ENCODE data around the gene PRR23A.
"Not testable (repeated sequence)": the region's sequence is repeated elsewhere in the genome, so short reads cannot be mapped to it uniquely, and the experiment has no call there.

The PRR23A gene

DNA sequence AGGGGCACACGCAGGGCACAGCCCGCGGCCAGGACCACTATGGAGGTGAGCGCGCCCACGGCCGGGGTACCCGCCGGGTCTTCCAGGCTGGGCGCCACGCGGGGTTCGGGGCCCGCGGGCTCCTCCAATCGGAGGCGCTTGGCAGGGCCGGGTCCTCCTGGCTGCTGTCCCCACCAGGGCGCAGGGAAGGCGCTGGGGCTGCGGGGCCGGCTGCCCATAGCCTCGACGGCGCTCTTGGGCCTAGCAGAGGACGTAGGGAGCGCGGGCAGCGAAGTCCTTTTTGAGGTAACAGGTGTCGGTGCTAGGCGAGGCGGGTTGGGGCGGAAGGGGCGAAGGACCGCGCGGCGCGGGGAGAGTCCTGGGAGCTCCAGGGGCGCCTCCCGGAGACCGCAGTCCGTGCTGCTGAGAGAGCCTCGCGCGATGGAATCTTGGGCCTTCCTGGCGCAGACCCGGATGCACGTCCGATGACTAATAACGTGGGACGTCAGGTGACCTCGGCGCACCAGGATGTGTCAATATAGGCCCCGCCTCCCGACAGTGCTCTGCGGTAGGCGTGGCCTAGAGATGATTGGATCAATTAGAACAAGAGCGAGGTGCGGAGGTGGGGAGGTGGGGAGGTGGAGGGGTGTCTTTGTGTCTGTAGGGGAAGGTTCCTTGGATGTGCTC is at the start of gene PRR23A:
Gene PRR23A, minus strand, starts transcription at position 218 of the 666 bp plus-strand sequence. Its CDS starts 0 bp downstream, at position 218.
- no peak for DNase-seq
- in situ Hi-C loops (cut with HindIII; ENCODE audit: low pct_ligation_motif_present, low pct_unique_long_range_greater_than_20kb, low sequenced_read_pairs) = no loop called here

DNA sequence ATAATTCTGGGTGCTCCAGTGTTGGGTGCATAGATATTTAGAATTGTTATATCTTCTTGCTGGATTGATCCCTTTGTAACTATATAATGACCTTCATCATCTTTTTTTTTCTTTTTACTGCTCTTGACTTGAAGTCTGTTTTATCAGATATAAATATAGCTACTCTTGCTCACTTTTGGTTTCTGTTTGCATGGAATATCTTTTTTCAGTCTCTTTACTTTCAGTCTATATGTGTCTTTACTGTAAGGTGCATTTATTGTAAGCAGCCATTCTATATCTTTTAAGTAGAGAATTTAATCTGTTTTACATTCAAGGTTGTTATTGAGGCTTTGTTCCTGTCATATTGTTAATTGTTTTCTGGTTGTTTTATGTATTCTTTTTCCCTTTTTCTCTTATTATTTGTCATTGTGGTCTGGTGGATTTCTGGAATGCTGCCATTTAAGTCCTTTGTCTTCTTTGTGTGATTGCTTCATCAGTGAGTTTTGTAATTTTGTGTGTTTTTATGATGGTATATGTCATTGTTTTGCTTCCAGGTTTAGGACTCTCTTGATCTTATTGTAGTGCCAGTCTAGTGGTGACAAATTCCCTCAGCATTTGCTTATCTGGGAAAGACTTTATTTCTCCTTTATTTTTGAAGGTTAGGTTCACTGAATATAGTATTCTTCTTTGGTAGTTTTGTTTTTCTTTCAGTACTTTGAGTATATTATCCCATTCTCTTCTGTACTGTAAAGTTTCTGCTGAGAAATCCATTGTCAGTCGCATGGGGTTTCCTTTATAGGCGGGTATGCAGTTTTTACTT is 46.9 kb upstream of the PRR23A start:
- in situ Hi-C loops (cut with HindIII; ENCODE audit: low pct_ligation_motif_present, low pct_unique_long_range_greater_than_20kb, low sequenced_read_pairs) = no loop called here
- no peak for DNase-seq

DNA sequence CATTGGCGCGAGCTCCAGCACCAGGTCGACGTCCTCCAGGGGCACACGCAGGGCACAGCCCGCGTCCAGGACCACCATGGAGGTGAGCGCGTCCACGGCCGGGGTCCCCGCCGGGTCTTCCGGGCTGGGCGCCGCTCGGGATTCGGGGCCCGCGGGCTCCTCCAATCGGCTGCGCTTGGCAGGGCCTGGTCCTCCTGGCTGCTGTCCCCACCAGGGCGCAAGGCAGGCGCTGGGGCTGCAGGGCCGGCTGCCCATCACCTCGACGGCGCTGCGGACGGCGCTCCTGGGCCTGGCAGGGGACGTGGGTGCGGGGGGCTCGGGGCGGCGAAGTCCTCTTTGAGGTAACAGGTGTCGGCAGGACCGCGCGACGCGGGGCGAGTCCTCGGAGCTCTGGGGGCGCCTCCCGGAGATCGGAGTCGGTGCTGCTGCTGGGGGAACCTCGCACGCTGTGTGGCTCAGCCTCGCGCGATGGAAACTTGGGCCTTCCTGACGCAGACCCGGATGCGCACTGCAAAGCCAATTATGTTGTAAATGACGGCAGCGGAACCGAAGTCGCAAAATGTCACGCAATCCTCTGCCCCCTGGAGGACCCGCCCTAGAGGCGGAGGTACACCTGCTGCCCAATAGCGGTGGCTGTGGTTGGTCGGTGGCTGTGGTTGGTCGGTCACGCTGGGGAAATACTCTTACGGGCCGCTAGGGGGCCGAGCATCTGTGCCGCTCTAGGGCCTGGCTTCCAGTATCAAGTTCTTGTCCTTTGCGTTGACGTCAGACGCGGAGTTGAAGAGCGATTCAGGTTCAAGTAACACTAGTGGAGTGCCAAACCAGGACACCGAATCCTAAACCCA is 38.5 kb upstream of the PRR23A start, which contains the start of gene PRR23C:
Gene PRR23C, minus strand, starts transcription at position 527 of the 845 bp plus-strand sequence. Its CDS starts 272 bp downstream, at position 255.
- no peak for DNase-seq
- in situ Hi-C loops (cut with HindIII; ENCODE audit: low pct_ligation_motif_present, low pct_unique_long_range_greater_than_20kb, low sequenced_read_pairs) = no loop called here

DNA sequence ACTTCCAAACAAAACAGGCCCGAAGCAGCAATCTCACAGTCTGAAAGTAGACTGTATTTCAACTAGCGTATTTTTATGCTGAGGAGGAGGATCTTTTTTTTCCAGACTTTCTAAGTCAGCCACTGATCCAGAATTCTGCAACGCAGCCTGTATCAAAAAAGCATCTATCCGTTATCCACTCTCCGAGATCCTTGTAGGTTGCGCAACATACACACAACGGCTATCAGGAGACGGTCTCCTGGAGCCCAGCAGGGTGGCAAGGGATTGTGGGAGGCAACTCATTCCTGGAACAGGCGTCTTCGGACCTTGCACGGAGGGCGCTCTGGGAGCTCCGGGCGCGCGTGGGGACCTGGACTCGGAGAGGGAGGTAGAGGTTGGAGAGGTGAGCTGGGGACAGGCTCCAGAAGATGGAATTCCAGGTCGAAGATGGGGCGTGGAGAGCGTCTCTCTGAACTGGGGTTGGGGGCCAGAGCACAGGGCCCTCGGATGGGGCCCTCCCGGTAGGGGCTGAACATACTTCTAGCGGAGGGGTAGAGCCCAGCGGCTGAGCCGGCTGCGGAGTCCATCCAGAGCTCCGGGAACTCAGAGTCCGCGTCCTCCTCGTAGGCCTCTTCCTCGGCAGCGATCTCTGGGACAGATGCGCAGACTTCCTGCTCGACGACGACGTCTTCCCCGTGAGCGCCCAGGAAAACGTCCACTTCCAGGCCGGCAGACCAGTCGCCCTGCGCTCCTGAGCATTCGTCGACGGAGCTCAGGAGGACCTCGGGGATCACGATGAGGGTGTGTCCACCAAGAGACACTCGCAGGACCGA is 37.7 kb upstream of the PRR23A start:
- no peak for DNase-seq
- in situ Hi-C loops (cut with HindIII; ENCODE audit: low pct_ligation_motif_present, low pct_unique_long_range_greater_than_20kb, low sequenced_read_pairs) = no loop called here

GRCh38 chr3:139037478-139037877 is 31.4 kb upstream of the PRR23A start:
- in situ Hi-C loops (cut with HindIII; ENCODE audit: low pct_ligation_motif_present, low pct_unique_long_range_greater_than_20kb, low sequenced_read_pairs) = no loop called here
- DNase-seq = no peak

DNA sequence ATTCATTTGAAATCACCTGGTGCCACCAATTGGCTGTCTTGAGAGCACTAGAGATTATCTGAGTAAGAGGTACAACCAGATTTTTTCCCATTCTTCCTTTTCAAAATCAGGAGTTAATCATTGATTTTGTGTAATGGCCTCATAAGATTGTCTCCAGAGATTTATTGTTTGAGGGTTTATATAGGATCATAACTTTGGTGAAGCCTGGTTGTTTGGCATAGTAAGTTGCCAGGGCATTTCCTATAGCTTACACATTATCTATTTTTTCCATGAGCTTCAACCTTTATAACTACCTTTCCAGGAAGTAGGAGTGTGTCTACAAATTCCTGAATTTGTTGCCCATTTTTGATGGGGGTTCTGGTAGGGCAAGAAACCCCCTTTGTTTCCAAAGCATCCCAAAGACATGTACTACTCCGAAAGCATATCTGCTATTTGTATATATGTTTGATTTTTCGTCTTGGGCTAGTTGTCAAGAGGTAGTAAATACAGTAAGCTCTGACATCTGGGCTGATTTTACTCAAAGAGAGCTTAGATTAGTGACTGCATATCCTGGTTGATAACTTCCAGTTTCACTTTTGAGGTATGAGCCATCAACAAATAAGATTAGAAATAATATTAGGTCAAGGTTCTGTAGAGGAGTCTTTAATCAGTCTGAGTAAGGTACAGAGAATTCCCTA is 26.4 kb upstream of the PRR23A start:
- no peak for DNase-seq
- in situ Hi-C loops (cut with HindIII; ENCODE audit: low pct_ligation_motif_present, low pct_unique_long_range_greater_than_20kb, low sequenced_read_pairs) = no loop called here

GRCh38 chr3:139030576-139030975 is 24.5 kb upstream of the PRR23A start:
- not testable (repeated sequence) for DNase-seq

GRCh38 chr3:139024968-139025367 is 18.9 kb upstream of the PRR23A start:
- no peak for DNase-seq
- in situ Hi-C loops (cut with HindIII; ENCODE audit: low pct_ligation_motif_present, low pct_unique_long_range_greater_than_20kb, low sequenced_read_pairs) = no loop called here

More at GRCh38 chr3:139030576-139030975, 24.5 kb upstream of the PRR23A start:
- in situ Hi-C loops (cut with HindIII; ENCODE audit: low pct_ligation_motif_present, low pct_unique_long_range_greater_than_20kb, low sequenced_read_pairs) = not testable (repeated sequence)

DNA sequence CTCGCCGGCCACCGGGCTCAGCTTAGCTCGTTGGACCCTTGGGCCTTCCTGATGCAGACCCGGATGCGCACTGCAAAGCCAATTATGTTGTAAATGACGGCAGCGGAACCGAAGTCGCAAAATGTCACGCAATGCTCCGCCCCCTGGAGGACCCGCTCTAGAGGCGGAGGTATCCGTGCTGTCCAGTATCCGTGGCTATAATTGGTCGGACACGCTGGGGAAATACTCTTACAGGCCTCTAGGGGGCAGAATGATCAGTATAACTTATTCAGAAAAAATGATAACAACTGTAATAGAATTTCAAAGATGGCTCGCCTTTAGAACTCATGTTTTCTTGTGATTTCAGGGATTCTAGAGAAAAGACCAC is 14.8 kb upstream of the PRR23A start, which contains the start of gene PRR23B:
Gene PRR23B, minus strand, starts transcription at position 59 of the 367 bp plus-strand sequence. CDS start 265 bp downstream, outside the sequence.
- in situ Hi-C loops (cut with HindIII; ENCODE audit: low pct_ligation_motif_present, low pct_unique_long_range_greater_than_20kb, low sequenced_read_pairs) = no loop called here
- DNase-seq = peak; percentile 3

DNA sequence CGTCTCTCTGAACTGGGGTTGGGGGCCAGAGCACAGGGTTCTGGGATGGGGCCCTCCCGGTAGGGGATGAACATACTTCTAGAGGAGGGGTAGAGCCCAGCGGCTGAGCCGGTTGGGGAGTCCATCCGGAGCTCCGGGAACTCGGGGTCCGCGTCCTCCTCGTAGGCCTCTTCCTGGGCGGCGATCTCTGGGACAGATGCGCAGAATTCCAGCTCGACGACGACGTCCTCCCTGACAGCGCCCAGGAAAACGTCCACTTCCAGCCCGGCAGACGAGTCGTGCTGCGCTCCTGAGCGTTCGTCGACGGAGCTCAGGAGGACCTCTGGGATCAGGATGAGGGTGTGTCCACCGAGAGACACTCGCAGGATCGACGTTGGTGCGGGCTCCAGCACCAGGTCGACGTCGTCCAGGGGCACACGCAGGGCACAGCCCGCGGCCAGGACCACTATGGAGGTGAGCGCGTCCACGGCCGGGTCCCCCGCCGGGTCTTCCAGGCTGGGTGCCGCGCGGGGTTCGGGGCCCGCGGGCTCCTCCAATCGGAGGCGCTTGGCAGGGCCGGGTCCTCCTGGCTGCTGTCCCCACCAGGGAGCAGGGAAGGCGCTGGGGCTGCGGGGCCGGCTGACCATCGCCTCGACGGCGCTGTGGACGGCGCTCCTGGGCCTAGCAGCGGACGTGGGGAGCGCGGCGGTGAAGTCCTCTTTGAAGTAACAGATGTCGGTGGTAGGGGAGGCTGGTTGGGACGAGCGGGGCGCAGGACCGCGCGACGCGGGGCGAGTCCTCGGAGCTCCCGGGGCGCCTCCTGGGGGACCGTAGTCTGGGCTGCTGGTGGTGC is 14.2 kb upstream of the PRR23A start:
- DNase-seq = no peak
- in situ Hi-C loops (cut with HindIII; ENCODE audit: low pct_ligation_motif_present, low pct_unique_long_range_greater_than_20kb, low sequenced_read_pairs) = no loop called here

- no peak for DNase-seq
- in situ Hi-C loops (cut with HindIII; ENCODE audit: low pct_ligation_motif_present, low pct_unique_long_range_greater_than_20kb, low sequenced_read_pairs) = no loop called here
These were observed 10.5 kb upstream of the PRR23A start for GRCh38 chr3:139016430-139017048.

DNA sequence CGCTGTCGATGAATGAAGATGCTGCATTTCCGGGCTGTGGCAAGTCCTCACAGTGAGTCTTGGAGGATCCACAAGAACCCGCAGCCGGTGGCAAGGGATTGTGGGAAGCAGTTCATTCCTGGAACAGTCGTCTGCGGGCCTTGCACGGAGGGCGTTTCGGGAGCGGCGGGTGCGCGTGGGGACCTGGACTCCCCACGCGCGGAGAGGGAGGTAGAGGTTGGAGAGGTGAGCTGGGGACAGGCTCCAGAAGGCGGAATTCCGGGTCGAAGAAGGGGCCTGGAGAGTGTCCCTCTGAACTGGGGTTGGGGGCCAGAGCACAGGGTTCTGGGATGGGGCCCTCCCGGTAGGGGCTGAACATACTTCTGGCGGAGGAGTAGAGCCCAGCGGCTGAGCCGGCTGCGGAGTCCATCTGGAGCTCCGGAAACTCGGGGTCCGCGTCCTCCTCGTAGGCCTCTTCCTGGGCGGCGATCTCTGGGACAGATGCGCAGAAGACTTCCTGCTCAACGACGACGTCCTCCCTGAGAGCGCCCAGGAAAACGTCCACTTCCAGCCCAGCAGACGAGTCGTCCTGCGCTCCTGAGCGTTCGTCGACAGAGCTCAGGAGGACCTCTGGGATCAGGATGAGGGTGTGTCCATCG is 593 bp downstream of the PRR23A start:
- in situ Hi-C loops (cut with HindIII; ENCODE audit: low pct_ligation_motif_present, low pct_unique_long_range_greater_than_20kb, low sequenced_read_pairs) = no loop called here
- no peak for DNase-seq

DNA sequence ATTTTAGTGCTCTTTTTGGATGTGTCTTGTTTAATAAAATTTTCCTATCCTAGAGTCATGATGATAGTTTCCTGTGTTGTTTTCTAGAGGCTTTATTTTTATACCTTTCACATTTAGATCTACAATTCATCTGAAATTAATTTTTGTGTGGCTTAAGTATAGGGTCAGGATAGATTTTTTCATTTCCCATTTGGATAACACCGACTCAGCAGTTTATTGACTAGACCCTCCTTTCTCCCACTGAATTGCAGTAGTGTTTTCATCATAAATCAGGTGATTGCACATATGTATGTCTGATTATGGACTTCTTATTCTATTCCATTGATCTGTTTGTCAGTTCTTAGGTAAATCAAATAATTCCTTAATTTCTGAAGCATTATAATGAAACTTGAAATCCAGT is 10.4 kb downstream of the PRR23A start:
- no peak for DNase-seq
- in situ Hi-C loops (cut with HindIII; ENCODE audit: low pct_ligation_motif_present, low pct_unique_long_range_greater_than_20kb, low sequenced_read_pairs) = no loop called here

DNA sequence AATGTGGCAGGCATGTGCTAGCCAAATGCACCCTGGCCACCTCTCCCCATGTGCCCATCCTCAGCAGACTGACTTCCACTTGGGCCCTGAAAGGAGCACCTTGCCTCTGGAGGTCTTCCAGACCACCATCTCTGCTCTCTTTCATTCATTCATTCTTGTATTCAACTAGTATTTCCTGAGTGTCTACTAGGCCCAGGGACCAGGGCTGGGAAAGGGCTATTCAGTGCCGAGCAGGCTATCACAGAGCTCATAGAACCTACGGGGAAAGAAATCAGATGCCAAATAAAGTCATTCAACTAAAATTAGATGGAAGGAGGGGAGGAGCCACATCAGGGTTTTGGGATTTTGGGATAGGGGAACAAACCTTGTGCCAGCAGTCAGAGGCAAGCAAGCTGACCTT is 18.9 kb downstream of the PRR23A start:
- in situ Hi-C loops (cut with HindIII; ENCODE audit: low pct_ligation_motif_present, low pct_unique_long_range_greater_than_20kb, low sequenced_read_pairs) = no loop called here
- no peak for DNase-seq

DNA sequence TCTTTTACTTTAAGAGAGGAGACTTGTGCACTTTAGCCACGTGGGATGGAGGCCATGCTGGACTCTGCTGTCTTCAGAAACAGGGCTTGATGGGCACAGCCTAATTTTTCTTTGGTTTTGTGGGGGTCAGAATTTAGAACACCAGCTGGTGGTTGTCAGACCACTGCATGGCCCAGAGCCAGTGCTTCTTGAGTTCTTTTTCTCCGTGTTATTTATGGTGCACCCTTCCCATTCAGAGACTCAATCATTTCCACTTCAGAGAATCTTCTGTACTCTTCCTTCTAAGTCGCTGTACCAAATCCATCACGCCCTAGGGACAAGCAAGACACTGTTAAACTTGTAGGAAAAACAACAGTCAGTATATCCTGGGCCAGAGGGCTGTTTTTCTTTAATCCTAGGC is 20.1 kb downstream of the PRR23A start:
- in situ Hi-C loops (cut with HindIII; ENCODE audit: low pct_ligation_motif_present, low pct_unique_long_range_greater_than_20kb, low sequenced_read_pairs) = no loop called here
- DNase-seq = no peak

DNA sequence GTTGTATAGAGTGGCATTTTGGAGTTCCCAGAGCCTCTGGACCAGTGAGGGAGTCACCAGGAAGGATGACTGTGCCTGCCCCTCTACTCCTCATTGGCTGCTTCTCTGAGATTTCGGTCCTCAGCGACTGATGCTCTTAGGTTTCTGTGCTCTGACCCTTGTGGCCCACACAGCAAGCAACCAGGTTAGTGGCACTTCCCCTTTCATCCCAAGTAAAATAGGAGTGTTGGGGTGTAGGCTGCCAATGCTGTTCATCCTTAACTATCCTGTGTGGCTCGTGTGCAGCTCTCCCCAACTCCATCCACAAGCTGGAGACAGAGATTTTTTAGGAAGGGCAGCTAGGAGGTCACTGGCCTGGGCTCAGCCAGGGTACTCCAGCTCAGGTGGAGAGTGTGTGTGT is 21.3 kb downstream of the PRR23A start:
- no peak for DNase-seq
- in situ Hi-C loops (cut with HindIII; ENCODE audit: low pct_ligation_motif_present, low pct_unique_long_range_greater_than_20kb, low sequenced_read_pairs) = no loop called here
